ENCODE results near the gene PPP1R15A. TPM values are rescaled to one million over a fixed set of nuclear protein-coding genes. Genes with fewer than 3 reads are reported as not detected.

PPP1R15A gene
- total and polyA plus RNA-seq, 2 experiments from 2014 or later = 14.0 to 15.8 TPM

GRCh38 chr19:48895226-48895625 lies 23.0 kb downstream of the PPP1R15A start:
- H3K9me3 Mint-ChIP-seq = no peaks in the 10 kb centered on the region
- Histone ChIP-seq H3K4me2 (peak overlapping the region; percentile 91), H3F3A (replicated peaks; ENCODE audit: low read depth) (peaks cover 13% of the 10 kb centered on the region), H3K4me3 (peak overlapping the region; percentile 71), H3K4me1 (ENCODE audit: insufficient read depth) (peaks cover 4% of the 10 kb centered on the region), H3K27me3 (ENCODE audit: insufficient read depth) (no peaks in the 10 kb centered on the region), H3K79me2 (replicated peaks; ENCODE audit: insufficient read depth) (no peaks in the 10 kb centered on the region), H2AFZ (peak overlapping the region; percentile 97), H3K9me2 (ENCODE audit: insufficient read depth) (no peaks in the 10 kb centered on the region), H3K36me3 (ENCODE audit: insufficient read depth) (no peaks in the 10 kb centered on the region), H4K20me1 (replicated peaks; ENCODE audit: insufficient read depth) (no peaks in the 10 kb centered on the region; the same call in 1 of the 2 replicates), H3K27ac (ENCODE audit: low read depth) (no peak overlapping the region)
- no peak overlapping the region for H3K27ac Mint-ChIP-seq
- ATAC-seq (no peak), DNase-seq (ENCODE audit: low spot score) (no peak)
- TF ChIP-seq ETS1 (IDR thresholded peaks at IDR 0.05) (no peak), ZNF114 (CRISPR knock-in tag; IDR thresholded peaks at IDR 0.05) (no peak), POLR2AphosphoS5 (IDR thresholded peaks at IDR 0.05; ENCODE audit: low read depth) (no peak), CREB1 (CRISPR knock-in tag; IDR thresholded peaks at IDR 0.05; ENCODE audit: low read depth) (no peak), JUNB (IDR thresholded peaks at IDR 0.05; ENCODE audit: unreplicated experiment) (no peak), EZH2 (IDR thresholded peaks at IDR 0.05; ENCODE audit: low read depth, unreplicated experiment) (no peak), REST (IDR thresholded peaks at IDR 0.05; ENCODE audit: unreplicated experiment) (no peak)
- H3K4me3 Mint-ChIP-seq = peak overlapping the region; percentile 69
- H3K36me3 Mint-ChIP-seq (ENCODE audit: low read depth) = no peaks in the 10 kb centered on the region
- H3K4me1 Mint-ChIP-seq = peaks cover 6% of the 10 kb centered on the region; the same call in 2 of the 3 replicates
- peaks cover 21% of the 10 kb centered on the region for H3K27me3 Mint-ChIP-seq (ENCODE audit: insufficient read depth, low read depth, poor library complexity)

- Mint-ChIP-seq H3K27ac (no peak overlapping the region), H3K9me3 (no peaks in the 10 kb centered on the region), H3K27me3 (ENCODE audit: insufficient read depth, low read depth, poor library complexity) (peaks cover 23% of the 10 kb centered on the region), H3K4me1 (peaks cover 7% of the 10 kb centered on the region), H3K4me3 (peak overlapping the region; percentile 69), H3K36me3 (ENCODE audit: low read depth) (0 out of 3 replicates have a peak, but pooled peaks cover 2% of the 10 kb centered on the region)
- DNase-seq (ENCODE audit: low spot score) = peak; percentile 93
- H4K20me1 ChIP-seq (replicated peaks; ENCODE audit: insufficient read depth) = no peaks in the 10 kb centered on the region; the same call in 1 of the 2 replicates
- H3K79me2 ChIP-seq (replicated peaks; ENCODE audit: insufficient read depth) = peaks cover under 1% of the 10 kb centered on the region
- peak overlapping the region; percentile 72; the same call in 1 of the 2 replicates for H3K27ac ChIP-seq (ENCODE audit: low read depth)
- ATAC-seq = peak; percentile 73
- peak overlapping the region; percentile 97 for H2AFZ ChIP-seq
- no peaks in the 10 kb centered on the region for H3K27me3 ChIP-seq (ENCODE audit: insufficient read depth)
- no peaks in the 10 kb centered on the region for H3K9me2 ChIP-seq (ENCODE audit: insufficient read depth)
- peaks cover 13% of the 10 kb centered on the region for H3F3A ChIP-seq (replicated peaks; ENCODE audit: low read depth)
- H3K36me3 ChIP-seq (ENCODE audit: insufficient read depth) = no peaks in the 10 kb centered on the region
- peaks cover 9% of the 10 kb centered on the region for H3K4me1 ChIP-seq (ENCODE audit: insufficient read depth)
- H3K4me3 ChIP-seq = peak overlapping the region; percentile 71
- TF ChIP-seq ZNF331 (CRISPR knock-in tag; IDR thresholded peaks at IDR 0.05; ENCODE audit: low read depth) (no peak), POLR2AphosphoS5 (IDR thresholded peaks at IDR 0.05; ENCODE audit: low read depth) (0 out of 2 replicates have a peak, but pooled peaks have one; percentile 52)
- H3K4me2 ChIP-seq = peak overlapping the region; percentile 91
These were observed 24.0 kb downstream of the PPP1R15A start for GRCh38 chr19:48896191-48896720.
